GM19240 (cell line): ENCODE data around the gene CCDC190.
A peak's percentile ranks its signal among the peaks of the same experiment; 100 is the strongest.
"Not testable (repeated sequence)": the region's sequence is repeated elsewhere in the genome, so short reads cannot be mapped to it uniquely, and the experiment has no call there.

Source experiments
- DNase-seq: peaks from one replicate; pipeline ENCODE4 v3.0.0; 2011; ENCODE audit warnings: low spot score; ENCODE audit not compliant: insufficient read length

The CCDC190 gene

DNA sequence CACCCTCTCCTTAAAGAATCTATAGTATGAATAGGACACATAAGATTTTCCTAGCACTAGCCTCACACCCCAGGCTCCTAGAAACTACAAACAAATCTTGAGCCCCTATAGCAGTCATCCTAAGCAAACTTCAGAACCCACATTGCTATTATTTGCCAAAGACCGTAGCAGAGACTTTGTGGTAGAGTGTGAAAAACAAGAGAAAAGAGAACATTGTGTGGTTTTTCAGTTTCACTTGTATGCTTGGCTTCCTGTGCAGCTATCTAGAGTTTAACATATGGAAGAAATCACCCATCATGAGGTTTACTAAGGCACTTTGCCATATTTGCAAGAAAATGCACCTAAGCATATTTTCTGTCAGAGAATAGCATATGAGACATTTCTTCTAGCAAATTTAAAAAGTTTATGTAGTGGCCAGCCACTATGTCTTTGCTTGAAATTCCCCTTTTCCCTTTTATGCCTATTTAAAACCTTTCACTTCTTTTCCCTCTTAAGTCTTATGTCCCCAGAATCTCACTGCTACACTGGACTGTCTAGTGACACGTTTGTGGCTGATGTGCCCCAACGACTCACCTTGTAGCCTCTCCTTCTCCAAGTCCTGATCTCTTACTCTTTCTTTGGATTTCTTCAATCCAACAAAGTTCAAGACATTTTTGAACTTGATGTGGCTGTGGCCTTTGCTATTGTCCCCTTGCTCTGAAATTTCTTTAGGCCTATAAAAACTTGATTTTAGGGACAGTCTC lies 25.6 kb downstream of the CCDC190 start:
- DNase-seq = peak; percentile 17

DNA sequence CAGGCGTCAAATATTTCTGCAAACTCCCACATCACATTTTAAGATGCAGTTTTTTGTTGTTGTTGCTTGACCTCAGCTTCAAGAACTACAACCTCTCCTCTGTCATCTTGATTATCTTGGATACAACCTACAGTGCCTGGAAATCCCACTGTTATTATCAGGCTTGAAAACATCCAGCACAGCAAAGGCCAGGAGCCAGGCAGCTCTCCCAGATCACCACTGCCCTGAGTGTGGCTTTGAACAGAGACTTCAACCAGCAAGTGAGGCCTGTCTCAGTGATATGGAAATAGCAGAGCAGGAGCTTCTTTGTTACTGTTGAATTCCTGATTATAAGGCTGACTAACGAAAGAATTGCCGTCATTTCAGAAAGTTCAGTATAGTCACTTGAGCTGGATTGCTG lies 28.5 kb downstream of the CCDC190 start:
- DNase-seq = no peak

DNA sequence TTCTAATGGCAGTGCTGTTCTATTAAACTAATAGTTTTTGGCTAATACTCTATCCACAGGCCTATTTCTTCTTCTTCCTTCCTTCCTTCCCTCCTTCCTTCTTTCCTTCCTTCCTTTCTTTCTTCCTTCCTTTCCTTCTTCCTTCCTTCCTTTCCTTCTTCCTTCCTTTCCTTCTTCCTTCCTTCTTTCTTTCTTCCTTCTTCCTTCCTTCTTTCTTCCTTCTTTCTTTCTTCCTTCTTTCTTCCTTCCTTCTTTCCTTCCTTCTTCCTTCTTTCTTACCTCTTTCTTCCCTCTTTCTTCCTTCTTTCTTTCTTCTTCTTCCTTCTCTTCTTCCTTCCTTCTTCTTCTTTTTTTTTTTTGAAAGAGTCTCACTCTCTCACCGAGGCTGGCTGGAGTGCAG lies 31.7 kb downstream of the CCDC190 start:
- no peak for DNase-seq

DNA sequence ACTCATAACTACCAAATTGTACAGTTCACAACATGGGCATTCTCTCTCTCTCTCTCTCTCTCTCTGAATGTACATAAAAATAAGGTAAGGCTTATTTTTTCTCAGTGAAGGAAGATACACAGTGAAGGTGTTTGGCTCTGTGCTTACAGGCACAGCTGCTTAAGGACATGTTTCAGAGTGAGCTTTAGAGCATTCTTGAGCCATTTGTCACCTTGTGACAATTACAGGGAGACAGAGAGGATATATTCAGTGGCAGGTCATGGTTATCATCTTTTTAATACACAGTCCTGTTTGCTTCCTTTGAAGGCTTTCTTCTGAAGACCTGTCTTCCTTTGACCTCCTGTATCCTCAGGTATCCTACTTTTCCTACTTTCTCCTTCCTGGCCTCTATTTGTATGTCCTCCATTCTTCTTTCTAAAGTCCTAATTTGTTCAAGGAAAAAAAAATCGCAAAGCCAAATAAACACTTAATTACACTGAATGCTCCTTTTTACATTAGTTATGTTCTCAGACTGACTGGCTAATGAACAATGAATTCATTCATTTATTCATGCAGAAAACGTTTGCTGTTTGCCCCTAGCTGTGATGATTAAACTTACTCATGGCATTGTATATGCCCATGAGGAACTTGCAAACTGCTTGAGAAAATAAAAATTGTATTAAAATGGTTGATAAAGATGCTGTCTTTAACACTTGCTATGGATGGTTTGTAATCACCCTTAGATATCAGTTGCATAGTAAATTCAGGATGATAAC lies 37.0 kb downstream of the CCDC190 start:
- no peak for DNase-seq

DNA sequence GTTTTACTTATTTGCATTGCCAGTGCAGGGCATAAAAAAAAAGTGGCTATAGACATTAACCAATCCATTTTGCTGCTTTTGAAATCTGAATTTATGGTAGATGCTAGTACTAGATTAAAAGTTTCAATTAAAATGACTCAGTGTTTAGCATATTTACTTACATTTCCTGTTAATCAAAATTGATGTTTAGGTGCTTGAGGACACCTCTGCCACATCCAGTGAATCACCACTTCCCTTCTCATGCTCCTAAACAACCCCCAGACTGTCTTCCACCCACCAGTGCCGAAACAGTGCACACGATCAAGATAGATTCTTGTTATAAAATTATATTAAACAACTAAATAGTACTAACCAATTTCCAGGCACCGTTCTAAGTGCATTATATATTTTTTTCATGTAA lies 37.7 kb downstream of the CCDC190 start:
- no peak for DNase-seq

DNA sequence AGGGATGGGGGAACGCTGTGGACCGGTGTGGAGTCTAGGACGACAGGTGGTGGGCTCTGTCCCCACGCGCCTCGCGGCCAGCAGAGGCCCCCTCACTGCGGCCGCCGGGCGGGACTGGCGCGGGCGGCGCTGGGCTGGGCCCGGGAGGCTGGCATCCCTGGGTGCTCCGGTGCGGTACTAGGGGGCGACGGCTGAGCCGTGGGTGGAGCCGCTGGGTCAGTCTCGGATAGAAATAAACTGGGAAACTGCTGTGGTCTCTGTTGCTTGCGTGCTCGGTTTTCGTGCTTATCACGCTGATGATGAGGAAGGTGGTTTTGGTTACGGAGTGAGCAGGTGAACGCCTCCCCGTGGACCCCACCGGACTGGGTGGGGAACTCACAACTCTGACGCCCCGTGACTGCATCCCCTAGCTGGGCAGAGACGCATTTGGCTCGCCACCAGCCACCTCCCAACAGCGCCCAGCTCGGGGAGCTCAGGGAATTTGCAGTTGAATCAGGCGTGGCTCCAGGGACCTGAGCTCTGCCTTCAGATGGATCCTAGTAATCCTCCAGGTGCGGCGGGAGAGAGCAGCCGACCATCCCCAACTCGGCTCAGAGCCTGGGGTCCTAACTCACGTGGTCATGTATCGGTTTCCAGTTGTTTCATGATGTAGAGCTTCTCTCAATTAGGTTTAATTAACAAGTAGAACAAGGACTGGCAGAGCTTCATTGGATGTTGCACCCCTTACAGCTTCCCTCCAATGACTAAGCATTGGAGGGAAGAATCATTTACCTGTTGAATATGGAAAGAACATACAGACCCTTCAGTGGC lies 38.4 kb downstream of the CCDC190 start:
- no peak for DNase-seq

DNA sequence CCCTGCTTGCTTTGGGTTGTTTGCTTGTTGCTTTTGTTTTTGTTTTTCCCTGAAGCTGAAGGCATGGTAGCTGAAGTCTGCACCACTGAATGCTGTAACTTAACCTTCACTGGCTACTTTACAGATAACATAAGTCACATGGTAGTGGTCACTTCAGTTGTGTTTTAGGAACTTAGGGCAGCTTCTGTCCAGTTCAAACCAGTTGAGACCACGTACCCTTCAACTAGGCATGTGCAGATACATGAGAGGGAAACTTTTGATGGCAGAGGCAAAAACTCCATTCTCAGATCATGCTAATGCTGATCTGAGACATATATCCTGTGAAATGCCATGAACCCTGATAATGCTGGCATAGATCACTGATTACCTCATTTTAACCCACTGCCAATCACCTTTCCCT lies 42.3 kb downstream of the CCDC190 start:
- DNase-seq = not testable (repeated sequence)

DNA sequence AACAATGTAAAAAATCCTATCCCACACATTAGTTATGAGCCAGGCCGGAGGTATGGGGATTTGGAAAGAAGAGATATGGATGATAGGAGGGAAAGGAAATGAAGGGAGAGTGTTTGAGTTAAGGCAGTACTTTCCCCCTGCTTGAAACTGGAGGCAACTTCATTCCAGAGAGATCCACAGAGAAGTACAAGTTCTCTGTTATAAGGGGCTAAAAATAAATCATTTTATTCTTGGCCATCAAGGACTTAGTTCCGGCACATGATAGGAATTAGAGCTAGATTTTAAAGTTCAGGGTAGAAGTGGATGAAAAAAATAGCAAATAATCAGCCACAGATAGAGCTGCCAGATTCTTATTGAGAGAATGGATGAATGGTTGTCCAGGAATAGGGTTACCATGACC lies 42.8 kb downstream of the CCDC190 start:
- DNase-seq = not testable (repeated sequence)

DNA sequence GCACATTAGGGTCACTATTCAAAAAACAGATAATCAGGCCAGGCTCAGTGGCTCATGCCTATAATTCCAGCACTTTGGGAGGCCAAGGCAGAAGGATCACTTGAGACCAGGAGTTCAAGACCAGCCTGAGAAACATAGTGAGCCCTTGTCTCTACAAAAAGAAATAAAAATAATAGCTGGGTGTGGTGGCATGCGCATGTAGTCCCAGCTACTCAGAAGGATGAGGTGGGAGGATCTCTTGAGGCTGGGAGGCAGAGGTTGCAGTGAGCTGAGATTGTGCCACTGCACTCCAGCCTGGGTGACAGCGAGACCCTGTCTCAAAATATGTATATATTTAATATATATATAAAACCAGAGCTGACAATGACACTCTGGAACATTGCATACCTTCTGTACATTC lies 48.6 kb downstream of the CCDC190 start:
- DNase-seq = not testable (repeated sequence)

DNA sequence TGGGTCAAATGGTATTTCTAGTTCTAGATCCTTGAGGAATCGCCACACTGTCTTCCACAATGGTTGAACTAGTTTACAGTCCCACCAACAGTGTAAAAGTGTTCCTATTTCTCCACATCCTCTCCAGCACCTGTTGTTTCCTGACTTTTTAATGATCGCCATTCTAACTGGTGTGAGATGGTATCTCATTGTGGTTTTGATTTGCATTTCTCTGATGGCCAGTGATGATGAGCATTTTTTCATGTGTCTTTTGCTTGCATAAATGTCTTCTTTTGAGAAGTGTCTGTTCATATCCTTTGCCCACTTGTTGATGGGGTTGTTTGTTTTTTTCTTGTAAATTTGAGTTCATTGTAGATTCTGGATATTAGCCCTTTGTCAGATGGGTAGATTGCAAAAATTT lies 53.5 kb downstream of the CCDC190 start:
- not testable (repeated sequence) for DNase-seq
